Prostate gland (tissue), 2 donors: ENCODE measurements around the gene GLP1R.

Experiments
- POLR2A ChIP-seq: fragments of 450-650 bp; IDR thresholded peaks from one replicate; pipeline ENCODE4 v1.6.1; 2016; ENCODE audit warnings: antibody characterized with exemption, mild to moderate bottlenecking
- POLR2AphosphoS5 ChIP-seq: sonication (generic); formaldehyde crosslinking; IDR thresholded peaks from one replicate; pipeline ENCODE4 v1.6.1; 2017; ENCODE audit warnings: antibody characterized with exemption
- TF ChIP-seq, protein P1 (sequence below), 4 experiments: fragments of 200-600 bp in 2 of 4; fragments of 450-650 bp in 2 of 4; sonication (generic) in 2 of 4; IDR thresholded peaks; 1 replicate in 3 of 4; 2 replicates in 1 of 4; pipeline ENCODE4 v1.5.1; 2016 to 2019; ENCODE audit warnings: antibody characterized with exemption in 4 of 4, mild to moderate bottlenecking in 2 of 4, moderate library complexity in 2 of 4

GRCh38 chr6:39072830-39073229 lies 24.2 kb downstream of the GLP1R start:
- TF ChIP-seq, protein P1, sequence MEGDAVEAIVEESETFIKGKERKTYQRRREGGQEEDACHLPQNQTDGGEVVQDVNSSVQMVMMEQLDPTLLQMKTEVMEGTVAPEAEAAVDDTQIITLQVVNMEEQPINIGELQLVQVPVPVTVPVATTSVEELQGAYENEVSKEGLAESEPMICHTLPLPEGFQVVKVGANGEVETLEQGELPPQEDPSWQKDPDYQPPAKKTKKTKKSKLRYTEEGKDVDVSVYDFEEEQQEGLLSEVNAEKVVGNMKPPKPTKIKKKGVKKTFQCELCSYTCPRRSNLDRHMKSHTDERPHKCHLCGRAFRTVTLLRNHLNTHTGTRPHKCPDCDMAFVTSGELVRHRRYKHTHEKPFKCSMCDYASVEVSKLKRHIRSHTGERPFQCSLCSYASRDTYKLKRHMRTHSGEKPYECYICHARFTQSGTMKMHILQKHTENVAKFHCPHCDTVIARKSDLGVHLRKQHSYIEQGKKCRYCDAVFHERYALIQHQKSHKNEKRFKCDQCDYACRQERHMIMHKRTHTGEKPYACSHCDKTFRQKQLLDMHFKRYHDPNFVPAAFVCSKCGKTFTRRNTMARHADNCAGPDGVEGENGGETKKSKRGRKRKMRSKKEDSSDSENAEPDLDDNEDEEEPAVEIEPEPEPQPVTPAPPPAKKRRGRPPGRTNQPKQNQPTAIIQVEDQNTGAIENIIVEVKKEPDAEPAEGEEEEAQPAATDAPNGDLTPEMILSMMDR (IDR thresholded peaks at IDR 0.05) = no peak
- TF ChIP-seq POLR2A (no peak), POLR2AphosphoS5 (no peak)
